ENCODE measurements around the gene PDGFRB. TPM values are rescaled to one million over a fixed set of nuclear protein-coding genes. Genes with fewer than 3 reads are reported as not detected.

PDGFRB gene
- total RNA-seq, 1 donor from 2014 or later = 2.3 TPM

DNA sequence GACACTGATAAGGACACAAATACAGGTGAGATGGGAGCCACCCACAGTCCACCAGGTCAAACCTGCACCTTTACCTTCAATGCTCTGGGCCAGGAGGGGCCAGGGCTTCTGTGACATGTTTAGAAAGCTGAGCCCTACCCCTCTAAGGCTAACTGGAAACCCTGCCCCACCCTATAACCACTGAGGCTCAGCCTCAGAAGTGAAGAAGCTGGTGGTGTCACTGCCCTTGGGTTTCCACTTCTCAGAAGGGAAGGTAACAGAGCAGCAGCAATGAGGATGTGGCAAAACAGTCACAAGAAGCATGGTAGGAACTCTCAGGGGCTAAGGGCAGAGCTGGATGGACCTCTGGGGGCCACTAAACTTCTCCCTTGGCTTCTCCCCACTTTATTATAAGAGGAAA is 6.0 kb downstream of the PDGFRB start:
- no peaks in the 10 kb centered on the region for H3K9me3 Mint-ChIP-seq (ENCODE audit: low read depth)
- H3K27ac Mint-ChIP-seq = no peak overlapping the region
- no peak for DNase-seq (ENCODE audit: low spot score, unreplicated experiment)
- H3K4me3 Mint-ChIP-seq (ENCODE audit: low read depth) = no peak overlapping the region
- H3K27me3 Mint-ChIP-seq = peaks cover 31% of the 10 kb centered on the region
- TF ChIP-seq CTCF (IDR thresholded peaks at IDR 0.05; ENCODE audit: unreplicated experiment) = no peak
- H3K36me3 Mint-ChIP-seq (ENCODE audit: insufficient read depth) = no peaks in the 10 kb centered on the region
- peaks cover 14% of the 10 kb centered on the region for H3K4me1 Mint-ChIP-seq (ENCODE audit: low read depth)

DNA sequence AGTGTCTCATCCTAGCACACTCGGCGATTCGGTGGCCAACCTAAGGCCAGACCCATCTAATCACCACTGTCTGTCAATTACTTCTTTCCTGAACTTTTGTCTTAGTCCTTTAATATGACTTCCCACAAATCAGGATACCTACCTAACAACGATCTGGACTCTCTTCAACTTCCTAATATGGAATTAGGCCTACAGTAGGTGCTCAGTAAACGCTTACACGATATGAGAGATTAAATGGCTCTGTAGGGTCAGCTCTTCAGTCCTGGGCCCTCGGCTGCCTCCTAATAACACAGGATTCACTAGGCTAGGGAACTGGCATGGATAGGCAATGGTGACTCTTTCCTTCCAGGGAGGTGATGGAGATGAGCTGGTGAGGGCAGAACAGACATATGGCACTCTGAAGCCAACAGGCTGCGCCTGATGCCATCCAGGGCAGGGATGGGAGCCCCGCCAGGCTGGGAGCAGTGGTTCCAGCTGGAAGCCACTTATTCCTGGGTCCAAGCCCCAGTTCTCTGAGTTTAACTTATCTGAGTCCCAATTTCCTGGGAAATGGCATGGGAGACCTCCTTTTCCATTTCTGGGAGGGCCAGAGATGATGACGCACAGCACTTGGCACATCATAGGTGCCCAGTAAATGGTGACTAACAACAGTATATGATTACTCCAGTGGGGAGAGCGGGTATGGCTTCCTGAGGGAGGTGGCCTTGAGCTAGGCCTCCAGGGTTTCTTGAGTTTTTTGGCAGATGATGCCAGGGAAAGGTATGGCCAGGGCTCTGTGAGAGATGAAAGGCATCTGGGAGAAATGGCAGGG is 7.3 kb downstream of the PDGFRB start:
- no peak for TF ChIP-seq CTCF (IDR thresholded peaks at IDR 0.05; ENCODE audit: unreplicated experiment)
- Mint-ChIP-seq H3K9me3 (ENCODE audit: low read depth) (no peaks in the 10 kb centered on the region), H3K4me1 (ENCODE audit: low read depth) (peaks cover 18% of the 10 kb centered on the region), H3K4me3 (ENCODE audit: low read depth) (no peak overlapping the region), H3K27me3 (peaks cover 24% of the 10 kb centered on the region), H3K36me3 (ENCODE audit: insufficient read depth) (no peaks in the 10 kb centered on the region), H3K27ac (peak overlapping the region; percentile 5)
- no peak for DNase-seq (ENCODE audit: low spot score, unreplicated experiment)

- no peaks in the 10 kb centered on the region for H3K9me3 Mint-ChIP-seq (ENCODE audit: low read depth)
- no peaks in the 10 kb centered on the region for H3K36me3 Mint-ChIP-seq (ENCODE audit: insufficient read depth)
- no peak overlapping the region for H3K27ac Mint-ChIP-seq
- H3K27me3 Mint-ChIP-seq = peaks cover 28% of the 10 kb centered on the region
- H3K4me3 Mint-ChIP-seq (ENCODE audit: low read depth) = no peak overlapping the region
- DNase-seq (ENCODE audit: low spot score, unreplicated experiment) = no peak
- H3K4me1 Mint-ChIP-seq (ENCODE audit: low read depth) = peaks cover 20% of the 10 kb centered on the region
- TF ChIP-seq CTCF (IDR thresholded peaks at IDR 0.05; ENCODE audit: unreplicated experiment) = no peak
These were observed 8.0 kb downstream of the PDGFRB start for GRCh38 chr5:150147670-150148069.

DNA sequence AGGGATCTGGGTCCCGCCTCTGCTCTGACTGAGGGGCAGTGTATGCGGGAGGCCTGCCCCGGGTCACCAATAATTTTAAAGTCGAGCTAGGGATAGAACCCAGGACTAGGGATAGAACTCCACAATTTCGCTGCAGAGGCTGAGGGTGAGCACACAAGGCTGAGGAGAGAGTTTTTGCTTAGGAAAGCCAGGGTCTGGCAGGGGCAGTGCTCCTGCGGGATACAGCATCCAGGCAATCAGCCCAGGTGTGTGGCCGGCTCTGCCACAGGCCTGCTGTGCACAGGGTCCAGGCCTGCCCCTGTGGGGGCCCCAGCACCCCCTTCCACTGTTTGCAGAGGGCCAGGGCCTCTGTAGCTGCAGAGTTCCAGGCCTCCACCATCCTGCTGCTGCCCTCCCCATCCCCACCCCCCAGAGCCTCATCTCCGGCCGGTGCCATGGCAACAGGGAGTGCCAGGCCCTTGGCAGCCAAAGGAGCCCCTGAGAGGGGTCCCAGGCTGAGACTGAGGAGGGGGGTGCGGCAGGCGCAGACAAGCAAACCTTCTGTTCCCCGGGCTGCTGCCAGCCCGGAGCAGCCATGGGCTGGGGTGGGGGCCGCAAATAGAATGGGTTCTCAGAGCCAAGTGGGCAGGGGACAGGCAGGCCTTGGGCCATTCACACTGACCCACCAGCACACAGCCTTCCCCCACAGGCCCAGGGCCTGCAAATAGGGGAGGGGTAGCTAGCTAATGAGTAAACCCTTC is 8.6 kb downstream of the PDGFRB start:
- TF ChIP-seq CTCF (IDR thresholded peaks at IDR 0.05; ENCODE audit: unreplicated experiment) = no peak
- Mint-ChIP-seq H3K36me3 (ENCODE audit: insufficient read depth) (no peaks in the 10 kb centered on the region), H3K27ac (no peak overlapping the region), H3K4me3 (ENCODE audit: low read depth) (no peak overlapping the region), H3K9me3 (ENCODE audit: low read depth) (no peaks in the 10 kb centered on the region), H3K4me1 (ENCODE audit: low read depth) (peaks cover 20% of the 10 kb centered on the region), H3K27me3 (peaks cover 24% of the 10 kb centered on the region)
- no peak for DNase-seq (ENCODE audit: low spot score, unreplicated experiment)

DNA sequence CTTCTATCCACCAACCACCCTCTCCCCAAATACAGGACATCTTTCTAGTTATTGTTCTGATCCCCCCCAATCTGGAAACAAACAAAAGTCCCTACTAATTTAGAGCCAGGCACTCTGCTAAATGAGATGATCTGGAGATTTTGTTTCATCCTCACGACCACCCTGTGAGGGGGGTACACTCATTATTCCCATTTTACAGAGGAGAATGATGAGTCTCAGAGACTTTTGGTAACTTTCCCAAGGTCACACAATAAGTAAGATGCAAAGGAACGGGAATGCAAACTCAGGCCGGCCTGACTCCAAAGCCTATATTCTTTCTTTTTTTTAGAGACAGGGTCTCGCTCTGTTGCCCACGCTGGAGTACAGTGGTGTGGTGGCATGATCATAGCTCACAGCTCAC is 9.4 kb downstream of the PDGFRB start:
- TF ChIP-seq CTCF (IDR thresholded peaks at IDR 0.05; ENCODE audit: unreplicated experiment) = no peak
- Mint-ChIP-seq H3K4me3 (ENCODE audit: low read depth) (no peak overlapping the region), H3K27ac (no peak overlapping the region), H3K4me1 (ENCODE audit: low read depth) (peaks cover 25% of the 10 kb centered on the region), H3K36me3 (ENCODE audit: insufficient read depth) (no peaks in the 10 kb centered on the region), H3K27me3 (peaks cover 28% of the 10 kb centered on the region), H3K9me3 (ENCODE audit: low read depth) (no peaks in the 10 kb centered on the region)
- DNase-seq (ENCODE audit: low spot score, unreplicated experiment) = no peak

Data from progenitor cell of endocrine pancreas (in vitro differentiated cells).